GM19328 (cell line): ENCODE data around the gene SH2D3A.
"Not testable (repeated sequence)": the region's sequence is repeated elsewhere in the genome, so short reads cannot be mapped to it uniquely, and the experiment has no call there.

Source experiments
- ATAC-seq: cut with Tn5 transposase; IDR thresholded peaks from one replicate; pipeline ENCODE4 v1.9.1; 2021; ENCODE audit warnings: mild to moderate bottlenecking, moderate library complexity; ENCODE audit not compliant: unreplicated experiment

SH2D3A gene

DNA sequence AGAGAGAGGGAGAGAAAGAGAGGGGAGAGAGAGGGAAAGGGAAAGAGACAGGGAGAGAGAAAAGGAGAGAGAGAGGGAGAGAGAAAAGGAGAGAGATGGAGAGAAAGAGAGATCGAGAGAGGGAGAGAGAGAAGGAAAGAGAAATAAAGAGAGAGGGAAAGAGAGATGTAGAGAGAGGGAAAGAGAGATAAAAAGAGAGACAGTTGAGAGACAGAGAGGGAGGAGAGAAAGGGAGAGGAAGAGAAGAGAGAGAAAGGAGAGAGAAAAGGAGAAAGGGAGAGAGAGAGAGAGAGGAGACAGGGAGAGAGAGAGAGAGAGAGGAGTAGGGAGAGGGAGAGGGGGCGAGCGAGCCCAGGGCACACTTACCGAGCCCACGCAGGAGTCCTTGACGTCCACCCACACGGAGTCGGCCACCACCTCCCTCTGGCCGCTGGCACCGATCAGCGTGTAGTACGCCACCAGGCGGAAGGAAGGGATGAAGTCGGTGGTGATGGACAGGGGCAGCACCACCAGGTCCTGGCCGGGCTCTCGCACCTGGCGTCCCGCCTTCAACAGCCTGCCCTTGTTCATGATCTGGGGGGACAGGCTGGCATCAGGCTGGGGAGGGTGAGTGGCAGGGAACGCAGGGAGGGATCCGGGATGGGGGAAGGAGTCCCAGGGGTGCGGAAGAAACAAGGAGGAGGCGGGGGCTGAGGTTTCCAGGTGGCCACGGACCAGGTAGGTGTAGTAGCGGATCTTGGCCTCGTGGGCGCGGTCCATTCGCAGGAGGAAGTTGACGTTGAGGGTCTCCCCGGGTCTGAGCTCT, 56.8 kb downstream of the SH2D3A start:
- no peak for ATAC-seq

- no peak for ATAC-seq
Measured at GRCh38 chr19:6709549-6709948, 57.7 kb downstream of the SH2D3A start.

DNA sequence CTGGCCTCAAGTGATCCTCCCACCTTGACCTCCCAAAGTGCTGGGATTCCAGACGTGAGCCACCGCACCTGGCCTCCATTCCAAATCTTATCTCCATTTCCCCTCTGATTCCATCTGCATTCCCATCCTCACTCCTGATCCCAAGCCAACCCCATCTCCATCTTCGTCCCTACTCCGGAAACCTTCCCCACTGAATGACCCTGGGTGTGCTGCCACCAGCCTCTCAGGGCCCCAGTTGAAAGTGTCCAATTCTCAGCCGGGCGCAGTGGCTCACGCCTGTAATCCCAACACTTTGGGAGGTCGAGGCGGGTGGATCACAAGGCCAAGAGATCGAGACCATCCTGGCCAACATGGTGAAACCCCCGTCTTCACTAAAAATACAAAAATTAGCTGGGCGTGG, 58.3 kb downstream of the SH2D3A start:
- ATAC-seq = not testable (repeated sequence)

DNA sequence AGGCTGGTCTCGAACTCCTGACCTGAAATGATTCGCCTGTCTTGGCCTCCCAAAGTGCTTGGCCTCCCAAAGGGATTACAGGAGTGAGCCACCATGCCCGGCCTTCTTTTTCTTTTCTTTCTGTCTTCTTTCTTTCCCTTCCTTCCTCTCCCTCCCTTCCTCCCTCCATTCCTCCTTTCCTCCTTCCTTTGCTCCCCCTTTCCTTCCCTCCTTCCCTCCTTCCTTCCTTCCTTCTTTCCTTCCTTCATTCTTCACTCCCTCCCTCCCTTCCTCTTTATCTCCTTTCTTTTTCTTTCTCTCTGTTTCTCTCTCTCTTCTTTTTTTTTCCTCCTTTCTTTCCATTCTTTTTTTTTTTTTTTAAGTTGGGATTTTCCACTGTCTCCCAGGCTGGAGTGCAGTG, 58.9 kb downstream of the SH2D3A start:
- ATAC-seq = no peak

DNA sequence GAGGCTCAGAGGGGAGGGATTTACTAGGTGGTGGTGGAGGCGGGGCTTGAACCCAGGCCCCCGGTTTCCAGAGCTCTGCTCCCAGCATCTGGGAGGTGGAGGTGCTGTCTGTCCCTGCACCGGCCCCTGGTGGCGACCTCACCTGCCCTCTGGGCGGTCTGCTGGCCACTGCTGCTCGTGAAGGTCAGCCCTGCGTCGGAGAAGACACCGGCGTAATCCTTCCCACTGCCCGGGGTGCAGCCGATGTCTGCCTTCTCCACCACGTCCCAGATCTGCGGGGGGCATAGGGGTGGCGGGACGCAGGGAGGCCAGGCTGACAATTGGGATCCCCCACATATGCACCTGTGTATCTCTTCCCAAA, 59.6 kb downstream of the SH2D3A start:
- ATAC-seq = no peak

- ATAC-seq = no peak
Measured at GRCh38 chr19:6707011-6707657, 60.1 kb downstream of the SH2D3A start.

GRCh38 chr19:6706633-6706958, 60.6 kb downstream of the SH2D3A start:
- no peak for ATAC-seq

GRCh38 chr19:6705931-6706632, 61.2 kb downstream of the SH2D3A start:
- ATAC-seq = no peak
